Rectal smooth muscle tissue (tissue), 1 donor: ENCODE measurements around the gene LZTFL1.
"Not testable (repeated sequence)": the region's sequence is repeated elsewhere in the genome, so short reads cannot be mapped to it uniquely, and the experiment has no call there.

Experiments used
- H3K27ac ChIP-seq: one replicate; pipeline ENCODE4 v1.7.0; 2013; ENCODE audit warnings: low read depth, low read length, inconsistent platforms
- H3K27me3 ChIP-seq: one replicate; pipeline ENCODE4 v1.7.0; 2013; ENCODE audit warnings: low read length; ENCODE audit not compliant: control insufficient read depth, insufficient read depth
- H3K36me3 ChIP-seq: one replicate; pipeline ENCODE4 v1.7.0; 2013; ENCODE audit warnings: low read length; ENCODE audit not compliant: control insufficient read depth, insufficient read depth
- H3K4me1 ChIP-seq: one replicate; pipeline ENCODE4 v1.7.0; 2013; ENCODE audit warnings: low read length; ENCODE audit not compliant: control insufficient read depth, insufficient read depth
- H3K4me3 ChIP-seq: one replicate; pipeline ENCODE4 v1.7.0; 2013; ENCODE audit warnings: low read length
- H3K9ac ChIP-seq: one replicate; pipeline ENCODE4 v1.7.0; 2013; ENCODE audit warnings: low read length

Gene LZTFL1

GRCh38 chr3:45858809-45859543, 17.1 kb upstream of the LZTFL1 start:
- H3K9ac ChIP-seq = no peak overlapping the region
- H3K4me3 ChIP-seq = no peak overlapping the region
- no peaks in the 10 kb centered on the region for H3K4me1 ChIP-seq
- H3K27me3 ChIP-seq = no peaks in the 10 kb centered on the region
- H3K27ac ChIP-seq = no peak overlapping the region
- H3K36me3 ChIP-seq = no peaks in the 10 kb centered on the region

GRCh38 chr3:45857024-45857423, 15.1 kb upstream of the LZTFL1 start:
- not testable (repeated sequence) for H3K4me3 ChIP-seq, H3K36me3 ChIP-seq, H3K27me3 ChIP-seq, H3K27ac ChIP-seq, H3K4me1 ChIP-seq, H3K9ac ChIP-seq

GRCh38 chr3:45856323-45856722, 14.4 kb upstream of the LZTFL1 start:
- H3K27me3 ChIP-seq, H3K4me3 ChIP-seq, H3K27ac ChIP-seq, H3K4me1 ChIP-seq, H3K36me3 ChIP-seq, H3K9ac ChIP-seq: not testable (repeated sequence)

- H3K27me3 ChIP-seq = no peaks in the 10 kb centered on the region
- no peaks in the 10 kb centered on the region for H3K36me3 ChIP-seq
- H3K27ac ChIP-seq = no peak overlapping the region
- no peak overlapping the region for H3K4me3 ChIP-seq
- H3K4me1 ChIP-seq = no peaks in the 10 kb centered on the region
- no peak overlapping the region for H3K9ac ChIP-seq
These were observed 10.9 kb upstream of the LZTFL1 start for GRCh38 chr3:45852828-45853227.

GRCh38 chr3:45848392-45848791, 6.5 kb upstream of the LZTFL1 start:
- Histone ChIP-seq H3K27ac (no peak overlapping the region), H3K27me3 (no peaks in the 10 kb centered on the region), H3K36me3 (no peaks in the 10 kb centered on the region), H3K4me3 (no peak overlapping the region), H3K4me1 (no peaks in the 10 kb centered on the region), H3K9ac (no peak overlapping the region)

- peaks cover 5% of the 10 kb centered on the region for H3K4me1 ChIP-seq
- H3K27me3 ChIP-seq = no peaks in the 10 kb centered on the region
- H3K27ac ChIP-seq = no peak overlapping the region
- no peak overlapping the region for H3K9ac ChIP-seq
- H3K36me3 ChIP-seq = no peaks in the 10 kb centered on the region
- H3K4me3 ChIP-seq = no peak overlapping the region
These were observed 2.7 kb upstream of the LZTFL1 start for GRCh38 chr3:45844616-45845015.

GRCh38 chr3:45842851-45843625, 1.1 kb upstream of the LZTFL1 start:
- Histone ChIP-seq H3K9ac (no peak overlapping the region), H3K36me3 (no peaks in the 10 kb centered on the region), H3K4me3 (no peak overlapping the region), H3K4me1 (peaks cover 5% of the 10 kb centered on the region), H3K27ac (no peak overlapping the region), H3K27me3 (no peaks in the 10 kb centered on the region)

GRCh38 chr3:45841420-45841756, 531 bp downstream of the LZTFL1 start:
- no peaks in the 10 kb centered on the region for H3K27me3 ChIP-seq
- H3K27ac ChIP-seq = peak overlapping the region; percentile 51

GRCh38 chr3:45838466-45838865, 3.5 kb downstream of the LZTFL1 start:
- Histone ChIP-seq H3K36me3 (peaks cover 8% of the 10 kb centered on the region), H3K27ac (no peak overlapping the region), H3K9ac (no peak overlapping the region), H3K27me3 (no peaks in the 10 kb centered on the region), H3K4me1 (peaks cover 5% of the 10 kb centered on the region), H3K4me3 (no peak overlapping the region)

More at GRCh38 chr3:45841420-45841756, 531 bp downstream of the LZTFL1 start:
- H3K36me3 ChIP-seq = peaks cover 4% of the 10 kb centered on the region
- peak overlapping the region; percentile 68 for H3K9ac ChIP-seq
- peaks cover 5% of the 10 kb centered on the region for H3K4me1 ChIP-seq
- H3K4me3 ChIP-seq = peak overlapping the region; percentile 99

- Histone ChIP-seq H3K4me3 (no peak overlapping the region), H3K27me3 (no peaks in the 10 kb centered on the region), H3K4me1 (no peaks in the 10 kb centered on the region), H3K27ac (no peak overlapping the region), H3K36me3 (peaks cover 15% of the 10 kb centered on the region), H3K9ac (no peak overlapping the region)
These were observed 9.2 kb downstream of the LZTFL1 start for GRCh38 chr3:45832699-45833098.

- Histone ChIP-seq H3K36me3 (peaks cover 11% of the 10 kb centered on the region), H3K9ac (no peak overlapping the region), H3K27ac (no peak overlapping the region), H3K4me3 (no peak overlapping the region), H3K4me1 (no peaks in the 10 kb centered on the region), H3K27me3 (no peaks in the 10 kb centered on the region)
These were observed 11.8 kb downstream of the LZTFL1 start for GRCh38 chr3:45830121-45830520.

GRCh38 chr3:45826908-45827307, 15.0 kb downstream of the LZTFL1 start:
- Histone ChIP-seq H3K27ac (no peak overlapping the region), H3K27me3 (no peaks in the 10 kb centered on the region), H3K4me3 (no peak overlapping the region), H3K4me1 (no peaks in the 10 kb centered on the region), H3K9ac (no peak overlapping the region), H3K36me3 (peaks cover 7% of the 10 kb centered on the region)

- Histone ChIP-seq H3K4me1 (no peaks in the 10 kb centered on the region), H3K9ac (no peak overlapping the region), H3K27me3 (no peaks in the 10 kb centered on the region), H3K27ac (no peak overlapping the region), H3K4me3 (no peak overlapping the region), H3K36me3 (peaks cover 7% of the 10 kb centered on the region)
These were observed 15.6 kb downstream of the LZTFL1 start for GRCh38 chr3:45826321-45826720.
